Non-pigmented ciliary epithelial cell (primary cell): ENCODE measurements around the gene CDH4.
"Not testable (repeated sequence)": the region's sequence is repeated elsewhere in the genome, so short reads cannot be mapped to it uniquely, and the experiment has no call there.

Experiments used
- DNase-seq: peaks from one replicate; pipeline ENCODE4 v3.0.0-alpha.2; 2010; ENCODE audit warnings: low read depth

CDH4 gene

DNA sequence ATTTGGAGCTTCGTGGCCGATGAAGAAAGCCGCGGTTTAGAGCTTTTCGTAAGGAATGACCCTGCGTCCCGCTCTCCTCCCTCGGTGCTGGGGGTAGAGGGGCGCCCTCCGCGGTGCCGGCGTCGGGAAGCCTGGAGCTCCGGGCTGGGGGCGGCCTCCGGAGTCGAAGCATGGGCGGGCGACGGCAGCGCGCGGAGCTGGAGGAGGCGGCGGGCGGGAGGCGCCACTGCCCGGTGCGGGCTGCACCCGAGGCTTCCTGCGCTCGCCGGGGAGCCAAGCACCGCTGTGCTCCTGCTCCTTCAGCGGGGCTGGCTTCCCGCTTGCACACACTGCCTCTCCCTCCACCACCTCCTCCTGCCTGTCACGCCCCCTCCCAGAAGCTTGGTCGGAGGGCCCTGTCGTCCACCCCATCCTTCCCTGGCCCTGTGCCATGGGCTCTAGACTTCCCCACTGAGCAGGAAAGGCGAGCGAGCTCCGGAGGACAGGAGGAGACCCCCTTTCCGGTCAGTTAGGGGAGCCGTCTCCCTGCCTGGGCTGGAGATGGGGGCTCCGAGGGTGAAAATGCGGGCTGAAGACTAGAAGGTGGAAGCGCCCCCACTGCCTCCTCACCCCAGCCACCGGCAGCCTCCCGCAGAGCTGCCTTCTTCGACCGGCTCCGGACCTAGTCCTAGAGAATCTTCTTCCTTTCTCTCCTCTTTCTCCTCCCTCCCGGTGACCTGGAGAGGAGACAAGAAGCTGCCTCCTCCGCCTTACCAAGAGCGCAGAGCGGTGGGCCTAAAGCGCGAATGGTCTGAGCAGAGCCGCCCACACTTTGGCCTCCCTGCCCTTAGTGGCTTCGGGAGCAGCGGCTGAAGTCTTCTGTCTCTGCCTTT is 1.8 kb downstream of the CDH4 start:
- no peak for DNase-seq

DNA sequence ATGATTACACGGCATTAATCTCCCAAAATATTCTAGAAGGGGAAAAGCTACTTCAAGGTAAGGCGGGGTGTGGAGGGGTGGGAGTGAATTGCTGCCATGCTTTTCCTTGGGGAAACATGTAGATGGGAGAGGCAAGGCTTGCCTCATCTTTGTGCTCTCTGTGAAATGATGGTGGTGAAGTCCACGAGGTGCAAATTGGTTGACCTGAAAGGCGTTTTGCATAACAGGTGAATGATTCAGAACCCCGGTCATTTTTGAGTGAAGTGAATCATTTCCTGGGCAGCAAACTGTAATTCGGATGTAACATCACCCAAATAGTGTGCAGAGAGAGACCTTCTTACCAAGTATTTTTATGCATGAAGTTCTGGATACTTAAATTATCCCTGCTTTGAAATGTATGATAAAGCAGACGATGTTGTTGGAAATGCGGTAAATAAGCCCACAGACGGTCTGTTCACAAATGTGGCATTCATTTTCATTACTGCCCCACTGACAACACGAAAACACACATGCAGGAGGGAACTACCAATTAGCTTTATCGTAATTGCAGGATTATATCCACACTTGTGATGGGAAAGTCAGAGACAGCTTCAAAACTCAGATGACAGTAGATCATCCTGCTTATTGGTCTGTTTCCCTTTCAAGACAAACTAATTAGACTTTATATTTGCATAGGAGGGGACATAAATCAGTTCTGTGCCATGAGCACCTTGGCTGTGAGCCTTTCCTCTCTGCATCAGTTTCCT is 3.0 kb downstream of the CDH4 start:
- no peak for DNase-seq

DNA sequence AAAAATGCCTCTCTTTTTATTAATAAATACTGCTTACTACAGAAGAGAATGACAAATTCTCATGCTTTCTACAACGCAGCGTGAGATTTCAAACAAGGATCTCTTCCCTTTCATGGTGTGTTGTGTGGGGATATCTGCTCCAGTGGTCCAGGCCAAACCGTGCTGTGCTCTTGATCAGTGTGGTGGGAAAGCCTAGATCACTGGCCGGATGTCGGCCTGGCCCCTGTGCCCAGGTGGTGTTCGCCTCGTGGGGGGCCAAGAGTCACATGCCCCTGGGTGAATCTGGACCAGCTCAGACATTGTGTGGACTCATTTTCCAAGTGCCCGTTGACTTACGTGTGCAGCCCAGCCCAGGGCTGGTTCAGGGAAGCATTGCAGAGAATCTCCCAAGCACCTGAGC is 4.3 kb downstream of the CDH4 start:
- no peak for DNase-seq

DNA sequence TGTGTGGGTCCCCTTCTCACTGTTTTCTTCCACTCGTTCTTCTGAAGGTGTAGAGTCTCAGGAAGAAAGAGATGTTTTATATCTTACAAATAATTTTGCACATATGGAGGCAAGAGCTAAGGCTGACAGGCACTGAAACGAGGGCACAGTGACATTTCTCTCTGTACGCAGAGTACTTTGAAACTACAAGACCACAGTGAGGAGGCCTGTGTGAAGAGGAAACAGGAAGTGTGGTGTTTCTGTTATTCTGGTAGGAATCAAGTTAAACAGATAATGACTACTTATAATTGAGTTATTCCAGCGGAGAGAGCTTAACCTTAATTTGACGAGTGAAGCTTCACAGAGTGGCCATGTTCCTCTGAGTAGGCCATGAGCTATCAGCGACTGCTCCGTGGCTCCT is 4.8 kb downstream of the CDH4 start:
- no peak for DNase-seq

DNA sequence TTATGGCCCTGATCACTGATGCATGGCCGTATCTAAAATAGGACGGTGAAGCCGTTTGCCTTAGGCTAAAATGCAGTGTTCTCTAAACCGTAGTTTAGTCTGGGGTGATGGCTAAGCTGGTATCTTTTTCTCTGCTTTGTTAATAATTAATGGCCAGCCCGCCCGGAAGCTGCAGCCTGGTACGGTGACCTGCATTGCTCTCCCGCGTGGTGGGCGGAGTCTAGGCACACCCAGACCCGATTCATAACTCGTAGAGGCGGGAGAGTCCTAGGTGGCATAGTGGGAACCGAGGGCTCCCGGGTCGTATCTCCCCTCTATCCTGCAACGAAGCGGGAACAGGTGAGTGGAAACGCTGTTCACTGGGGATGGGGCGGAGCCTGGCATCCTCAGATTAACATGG is 5.5 kb downstream of the CDH4 start:
- no peak for DNase-seq

DNA sequence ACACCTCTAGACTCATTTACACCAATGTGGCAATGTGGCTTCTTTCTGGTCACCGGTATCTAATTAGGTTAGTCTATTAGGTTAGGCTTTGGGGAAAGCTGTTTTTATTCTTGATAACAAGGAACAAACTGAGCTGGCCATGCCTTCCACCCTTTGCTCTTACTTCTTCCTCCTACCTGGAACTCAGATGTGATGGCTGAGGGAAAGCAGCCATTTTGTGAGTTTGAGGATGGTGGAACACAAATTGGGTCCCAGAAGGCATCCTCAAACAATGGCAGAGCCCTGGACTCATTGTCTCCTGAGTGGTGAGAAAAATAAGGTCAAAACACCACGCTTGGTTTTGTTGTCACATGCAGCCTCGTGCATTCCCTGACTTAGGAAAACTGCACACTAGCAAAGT is 7.7 kb downstream of the CDH4 start:
- DNase-seq = no peak

DNA sequence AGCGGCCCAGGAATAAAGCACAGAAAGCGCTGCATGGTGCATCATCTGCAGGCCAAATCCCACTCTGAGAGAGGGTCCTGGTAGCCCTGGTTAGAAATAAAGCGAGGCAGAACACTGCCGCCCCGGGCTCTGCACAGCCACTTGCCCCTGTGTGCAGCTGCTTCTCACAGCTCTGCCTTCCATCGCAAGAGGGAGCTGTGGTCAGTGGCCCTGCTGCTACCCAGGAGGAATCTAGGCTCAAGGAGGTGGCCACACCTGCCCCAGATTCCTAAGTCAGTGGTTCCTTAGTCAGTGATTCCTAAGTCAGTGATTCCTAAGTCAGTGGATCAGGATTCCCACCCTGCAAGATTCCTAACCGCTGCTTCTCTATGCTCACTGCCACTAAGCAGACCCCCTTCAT is 8.8 kb downstream of the CDH4 start:
- no peak for DNase-seq

DNA sequence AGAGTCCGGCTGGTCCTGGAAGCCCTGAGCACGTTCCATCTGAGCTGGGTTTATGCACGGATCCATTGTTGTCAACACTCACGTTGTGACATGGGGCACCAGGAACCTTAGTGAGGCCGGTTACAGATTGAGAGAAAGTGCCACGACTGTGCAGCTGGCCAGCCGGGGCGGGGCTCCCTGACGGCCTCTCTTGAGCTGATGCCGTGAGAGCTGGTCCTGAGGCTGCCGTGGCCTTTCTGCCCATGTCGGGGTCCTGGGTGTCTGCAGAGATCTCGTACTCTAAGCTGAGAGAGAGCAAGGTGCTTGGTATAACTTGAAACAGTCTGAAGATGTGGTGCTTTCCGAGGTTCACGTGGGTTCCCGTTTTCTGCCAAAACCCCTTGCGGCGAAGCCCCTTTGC is 10.0 kb downstream of the CDH4 start:
- no peak for DNase-seq

DNA sequence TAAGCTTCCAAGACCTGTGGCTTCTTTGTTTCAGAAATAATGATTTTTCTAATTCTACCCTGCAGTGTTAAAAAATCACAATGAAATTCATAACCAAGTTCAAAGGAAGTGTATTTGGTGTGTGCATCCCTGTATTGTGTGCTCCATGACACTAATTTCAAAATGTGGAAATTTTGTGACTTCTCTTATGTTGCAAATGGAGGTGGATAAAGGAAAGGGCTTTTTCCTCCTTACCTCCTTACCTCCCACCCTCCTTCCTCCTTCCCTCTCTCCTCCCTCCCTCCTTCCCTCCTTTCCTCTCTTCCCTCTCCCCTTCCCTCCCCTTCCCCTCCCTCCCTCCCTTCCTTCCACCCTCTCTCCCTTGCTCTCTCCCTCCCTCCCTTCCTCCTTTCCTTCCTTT is 10.5 kb downstream of the CDH4 start:
- DNase-seq = no peak

DNA sequence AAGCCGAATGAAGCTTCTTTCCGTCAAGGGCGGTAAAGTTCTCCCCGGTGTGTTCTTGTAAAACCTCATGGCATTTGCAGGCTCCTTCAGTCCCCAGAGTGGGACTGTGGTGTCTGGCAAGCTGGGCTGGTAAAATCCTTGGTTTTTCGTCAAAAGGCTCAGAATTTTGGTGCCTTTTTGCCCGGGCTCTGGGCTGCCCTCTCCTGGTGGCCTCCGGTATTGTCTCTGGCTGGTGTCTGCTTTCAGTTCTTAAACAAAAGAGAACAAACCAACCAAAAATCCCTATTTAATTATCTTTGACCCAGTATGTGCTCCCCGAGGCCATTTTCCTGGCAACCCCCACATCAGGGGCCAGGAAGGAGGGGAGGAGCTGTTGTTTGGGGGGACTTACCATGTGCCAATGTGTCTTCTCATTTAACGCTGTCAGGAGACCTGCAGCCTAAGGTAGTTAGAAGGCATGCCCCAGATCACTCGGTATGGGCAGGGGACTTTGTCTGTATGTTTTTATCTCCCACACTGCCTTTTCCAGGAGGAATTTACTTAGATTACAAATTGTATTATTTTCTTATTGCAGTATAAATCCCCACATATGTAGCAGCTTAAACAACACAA is 11.1 kb downstream of the CDH4 start:
- no peak for DNase-seq

DNA sequence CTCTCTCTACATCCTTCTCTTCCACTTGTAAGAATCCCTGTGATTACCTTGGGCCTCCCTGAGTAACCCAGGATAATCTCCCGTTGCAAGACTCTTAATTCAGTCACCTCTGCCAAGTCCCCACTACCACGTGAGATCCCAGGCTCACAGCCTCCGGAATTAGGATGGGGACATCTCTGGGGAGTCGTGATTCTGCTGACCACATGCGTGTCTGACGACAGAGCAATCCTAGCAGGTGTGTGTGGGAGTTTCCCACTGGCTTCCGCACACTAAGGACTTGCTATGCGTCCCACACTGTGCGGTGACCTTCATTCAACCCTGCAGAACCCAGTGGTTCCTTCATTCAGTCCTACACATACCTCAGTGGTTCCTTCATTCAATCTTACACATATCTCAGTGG is 11.9 kb downstream of the CDH4 start:
- no peak for DNase-seq

DNA sequence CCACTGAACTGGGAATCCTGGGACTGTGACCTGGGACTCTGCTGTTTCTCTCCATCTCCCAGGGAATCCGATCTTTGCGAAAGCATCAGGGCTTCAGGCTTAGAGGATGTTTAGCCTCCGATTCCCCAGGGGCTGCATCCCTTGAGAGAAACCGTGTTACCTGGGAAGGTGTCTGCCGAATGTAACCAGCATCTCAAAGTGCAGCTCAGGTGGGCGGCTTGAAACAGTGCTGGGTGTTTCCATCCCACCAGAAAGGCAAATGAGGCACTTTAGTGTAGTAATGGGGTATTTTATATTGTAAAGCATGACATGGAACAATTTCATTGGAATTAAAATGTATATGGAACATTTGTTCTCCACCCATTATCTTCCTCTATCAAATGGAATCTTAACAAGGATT is 15.2 kb downstream of the CDH4 start:
- DNase-seq = no peak

DNA sequence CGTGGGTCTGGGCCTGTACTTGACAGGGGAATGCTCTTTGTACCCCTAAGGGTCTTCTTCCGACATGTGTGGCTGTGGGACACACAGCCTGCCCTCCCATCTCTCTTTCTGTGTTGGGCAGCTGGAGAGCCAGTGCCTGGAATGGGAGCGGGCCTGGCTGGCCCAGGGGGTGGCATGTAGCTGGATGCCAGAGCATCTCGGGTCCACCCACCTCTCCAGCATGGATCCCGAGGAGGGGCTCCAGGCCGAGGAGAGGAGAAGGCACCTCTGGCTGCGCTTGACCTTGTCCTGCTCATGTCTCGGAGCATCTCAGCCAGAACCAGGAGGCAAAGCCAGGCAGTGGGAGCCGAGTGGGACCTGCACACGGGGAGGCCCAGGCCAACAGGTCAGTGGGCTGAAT is 16.0 kb downstream of the CDH4 start:
- no peak for DNase-seq

DNA sequence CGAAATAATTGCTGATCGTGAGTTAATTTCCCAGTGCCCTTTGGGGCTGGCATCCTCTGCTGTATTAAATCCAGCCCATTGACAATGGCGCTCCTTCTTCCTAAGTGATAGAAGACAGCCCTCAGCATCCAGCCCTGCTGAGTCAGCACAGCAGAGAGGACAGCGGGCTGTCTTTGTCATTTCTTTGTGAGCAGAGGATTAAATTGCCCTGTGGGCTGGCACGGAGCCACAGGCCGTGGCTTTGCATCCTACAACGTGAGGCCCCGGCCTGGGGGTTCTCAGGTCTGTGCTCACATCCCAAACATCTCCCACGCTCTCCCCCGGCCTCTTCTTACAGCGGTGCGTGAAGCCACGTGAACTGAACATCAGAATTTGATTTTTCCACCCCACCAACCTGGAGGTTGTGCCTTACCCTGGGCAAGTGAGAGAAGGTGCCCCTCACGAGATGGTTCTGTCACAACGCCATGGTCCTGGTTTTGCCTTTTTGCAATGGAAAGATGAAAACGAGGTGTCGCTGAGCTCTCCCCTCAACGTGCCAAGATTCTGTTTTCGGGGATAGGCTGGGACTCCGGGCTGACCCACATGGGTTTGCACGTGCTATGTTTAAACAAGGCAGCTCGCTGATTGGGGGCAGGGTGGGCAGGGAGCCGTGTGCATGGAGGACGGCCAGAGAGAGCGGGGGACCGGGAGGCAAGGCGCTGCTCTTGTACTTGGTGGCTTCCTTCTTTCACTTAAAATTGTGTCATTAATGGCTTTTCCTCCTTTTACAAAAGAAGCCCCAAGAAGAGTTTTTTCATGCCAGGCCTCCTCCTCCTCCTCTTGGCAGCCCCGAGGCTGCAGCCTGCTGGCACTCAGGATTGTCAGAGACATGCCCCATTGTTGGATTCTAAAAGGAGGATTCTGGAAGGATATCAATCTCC is 19.5 kb downstream of the CDH4 start:
- DNase-seq = no peak

DNA sequence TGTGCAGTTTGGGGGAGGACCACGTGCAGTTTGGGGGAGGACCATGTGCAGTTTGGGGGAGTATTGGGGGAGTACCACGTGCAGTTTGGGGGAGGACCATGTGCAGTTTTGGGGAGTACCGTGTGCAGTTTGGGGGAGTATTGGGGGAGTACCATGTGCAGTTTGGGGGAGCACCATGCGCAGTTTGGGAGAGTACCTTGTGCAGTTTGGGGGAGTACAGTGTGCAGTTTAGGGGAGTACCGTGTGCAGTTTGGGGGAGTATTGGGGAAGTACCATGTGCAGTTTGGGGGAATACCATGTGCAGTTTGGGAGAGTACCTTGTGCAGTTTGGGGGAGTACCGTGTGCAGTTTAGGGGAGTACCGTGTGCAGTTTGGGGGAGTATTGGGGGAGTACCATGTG is 21.0 kb downstream of the CDH4 start:
- DNase-seq = not testable (repeated sequence)

DNA sequence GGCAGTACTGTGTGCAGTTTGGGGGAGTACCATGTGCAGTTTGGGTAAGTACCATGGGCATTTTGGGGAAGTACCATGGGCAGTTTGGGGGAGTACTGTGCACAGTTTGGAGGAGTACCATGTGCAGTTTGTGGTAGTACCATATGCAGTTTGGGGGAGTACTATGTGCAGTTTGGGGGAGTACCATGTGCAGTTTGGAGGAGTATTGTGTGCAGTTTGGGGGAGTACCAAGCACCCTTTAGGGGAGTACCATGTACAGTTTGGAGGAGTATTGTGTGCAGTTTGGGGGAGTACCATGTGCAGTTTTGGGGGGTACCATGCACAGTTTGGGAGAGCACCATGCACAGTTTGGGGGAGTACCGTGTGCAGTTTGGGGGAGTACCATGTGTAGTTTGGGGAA is 21.6 kb downstream of the CDH4 start:
- not testable (repeated sequence) for DNase-seq

DNA sequence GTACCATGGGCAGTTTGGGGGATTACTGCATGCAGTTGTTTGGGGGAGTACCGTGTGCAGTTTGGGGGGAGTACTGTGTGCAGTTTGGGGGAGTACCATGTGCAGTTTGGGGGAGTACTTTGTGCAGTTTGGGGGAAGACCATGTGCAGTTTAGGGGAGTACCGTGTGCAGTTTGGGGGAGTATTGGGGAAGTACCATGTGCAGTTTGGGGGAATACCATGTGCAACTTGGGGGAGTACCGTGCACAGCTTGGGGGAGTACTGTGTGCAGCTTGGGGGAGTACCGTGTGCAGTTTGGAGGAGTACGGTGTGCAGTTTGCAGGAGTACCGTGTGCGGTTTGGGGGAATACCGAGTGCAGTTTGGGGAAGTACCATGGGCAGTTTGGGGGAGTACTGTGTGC is 22.3 kb downstream of the CDH4 start:
- DNase-seq = no peak

DNA sequence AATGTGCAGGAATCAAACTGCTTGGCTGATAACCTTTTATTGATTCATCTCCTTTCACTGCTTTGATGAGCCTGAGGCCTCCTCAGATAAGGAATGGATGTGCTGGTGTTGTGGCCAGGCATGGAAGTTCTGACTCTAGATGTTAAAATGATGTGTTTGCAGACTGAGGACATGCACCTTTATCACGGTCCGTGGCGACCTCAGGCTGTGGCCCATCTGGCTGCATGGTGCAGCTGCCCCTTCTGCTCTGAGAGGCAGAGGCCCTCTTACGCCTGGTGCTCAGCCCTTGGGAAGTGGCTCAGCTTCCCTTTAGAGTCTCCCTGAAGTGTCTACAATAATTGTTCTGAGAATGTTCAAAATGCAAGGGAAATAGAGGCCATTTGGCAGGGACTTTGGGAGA is 26.2 kb downstream of the CDH4 start:
- no peak for DNase-seq

DNA sequence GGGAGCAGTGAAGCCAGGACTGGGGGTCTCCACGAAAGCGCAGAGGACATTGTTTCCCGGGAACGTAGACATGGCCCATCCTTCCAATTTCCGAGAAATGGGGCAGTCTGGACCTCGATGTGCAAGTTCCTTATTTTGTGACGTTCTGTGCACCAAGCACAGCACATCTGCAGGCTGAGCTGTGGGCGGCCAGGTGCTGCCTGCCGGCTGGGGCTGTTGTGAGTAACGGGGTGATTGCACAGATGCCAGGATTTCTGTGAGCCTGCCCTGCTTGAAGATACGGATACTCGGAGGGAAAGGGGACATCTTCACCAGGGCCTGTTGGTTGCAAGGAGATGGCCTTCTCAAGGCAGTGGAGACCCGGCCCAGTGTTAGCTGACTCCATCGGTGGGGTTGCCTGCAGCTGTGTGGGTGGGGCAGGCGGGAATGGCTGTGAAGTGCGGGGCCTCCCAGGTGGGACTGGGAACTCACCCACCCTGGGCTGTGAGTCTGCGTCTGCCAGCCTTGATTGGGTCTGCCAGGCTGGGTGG is 27.6 kb downstream of the CDH4 start:
- DNase-seq = no peak

DNA sequence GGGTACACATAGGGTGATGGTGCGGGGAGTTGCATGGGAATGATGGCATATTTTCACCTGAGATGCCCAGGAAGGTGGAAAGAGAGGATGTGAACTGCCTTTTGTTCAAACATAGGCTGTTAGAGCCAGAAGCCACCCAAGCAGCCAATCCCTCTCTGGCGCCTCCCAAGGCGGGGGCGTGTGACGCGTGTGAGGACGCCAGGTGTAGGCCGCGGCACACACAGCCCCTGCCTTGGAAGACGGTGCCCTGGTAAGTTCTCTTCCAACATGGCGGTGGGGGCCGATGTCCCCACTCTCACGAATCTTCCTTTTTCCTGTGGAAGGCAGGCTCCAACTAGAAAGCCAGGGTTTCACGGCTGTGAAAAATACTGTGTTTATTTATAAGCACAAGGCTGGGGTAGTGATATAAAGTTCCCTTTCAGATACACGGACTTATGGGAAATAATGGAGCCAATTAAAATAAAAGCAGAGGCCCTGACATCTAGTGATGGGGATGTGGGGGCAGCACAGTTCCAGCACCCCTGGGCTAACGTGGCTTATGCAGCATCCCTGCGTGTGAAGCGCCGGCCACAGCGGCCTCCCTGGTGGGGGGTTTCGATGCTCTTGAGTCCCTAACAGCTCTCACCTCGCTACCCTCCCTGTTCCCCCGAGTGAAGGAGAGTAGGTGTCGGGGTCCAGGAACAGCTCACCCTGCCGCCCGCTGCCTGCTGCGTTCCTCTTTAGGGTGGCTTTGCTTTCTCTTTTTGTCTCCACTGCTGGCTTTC is 28.3 kb downstream of the CDH4 start:
- DNase-seq = no peak

DNA sequence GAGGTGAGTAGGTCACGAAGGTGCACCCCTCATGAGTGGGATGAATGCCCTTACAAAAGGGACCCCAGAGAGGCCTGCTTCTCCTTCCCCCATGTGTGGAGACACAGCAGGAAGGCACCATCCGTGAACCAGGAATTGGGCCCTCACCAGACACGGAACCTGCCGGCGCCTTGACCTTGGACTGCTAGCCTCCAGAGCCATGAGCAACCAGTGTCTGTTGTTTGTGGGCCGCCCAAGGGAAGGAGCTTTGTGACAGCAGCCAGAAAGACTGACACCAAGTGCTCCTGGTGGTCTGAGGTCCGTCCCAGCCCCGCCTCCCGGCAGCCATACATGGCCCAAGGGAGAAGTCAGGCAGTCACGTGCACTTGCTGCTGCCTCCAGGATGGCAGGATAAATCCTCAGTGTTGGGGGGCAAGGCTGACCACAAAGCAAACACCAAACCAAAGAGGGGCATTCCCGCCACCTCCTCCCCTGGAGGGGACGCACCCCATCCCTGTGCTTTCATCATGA is 29.3 kb downstream of the CDH4 start:
- no peak for DNase-seq
